Prostate gland (tissue), 2 donors: ENCODE data around the gene GLP2R.

Experiments
- CTCF ChIP-seq, 4 experiments: fragments of 200-600 bp in 2 of 4; fragments of 450-650 bp in 2 of 4; sonication (generic) in 2 of 4; IDR thresholded peaks; 1 replicate in 3 of 4; 2 replicates in 1 of 4; pipeline ENCODE4 v1.5.1; 2016 to 2019; ENCODE audit warnings: antibody characterized with exemption in 4 of 4, mild to moderate bottlenecking in 2 of 4, moderate library complexity in 2 of 4
- POLR2A ChIP-seq: fragments of 450-650 bp; IDR thresholded peaks from one replicate; pipeline ENCODE4 v1.6.1; 2016; ENCODE audit warnings: antibody characterized with exemption, mild to moderate bottlenecking

GRCh38 chr17:9862949-9863348 is 37.2 kb downstream of the GLP2R start:
- TF ChIP-seq POLR2A (no peak), CTCF (IDR thresholded peaks at IDR 0.05) (no peak)
